ENCODE data around the gene EPHB3. TPM values are rescaled to one million over a fixed set of nuclear protein-coding genes. Genes with fewer than 3 reads are reported as not detected.

EPHB3 gene
- total and polyA plus RNA-seq, 8 donors, result 2.9 to 33.3 (median 22.7) TPM

DNA sequence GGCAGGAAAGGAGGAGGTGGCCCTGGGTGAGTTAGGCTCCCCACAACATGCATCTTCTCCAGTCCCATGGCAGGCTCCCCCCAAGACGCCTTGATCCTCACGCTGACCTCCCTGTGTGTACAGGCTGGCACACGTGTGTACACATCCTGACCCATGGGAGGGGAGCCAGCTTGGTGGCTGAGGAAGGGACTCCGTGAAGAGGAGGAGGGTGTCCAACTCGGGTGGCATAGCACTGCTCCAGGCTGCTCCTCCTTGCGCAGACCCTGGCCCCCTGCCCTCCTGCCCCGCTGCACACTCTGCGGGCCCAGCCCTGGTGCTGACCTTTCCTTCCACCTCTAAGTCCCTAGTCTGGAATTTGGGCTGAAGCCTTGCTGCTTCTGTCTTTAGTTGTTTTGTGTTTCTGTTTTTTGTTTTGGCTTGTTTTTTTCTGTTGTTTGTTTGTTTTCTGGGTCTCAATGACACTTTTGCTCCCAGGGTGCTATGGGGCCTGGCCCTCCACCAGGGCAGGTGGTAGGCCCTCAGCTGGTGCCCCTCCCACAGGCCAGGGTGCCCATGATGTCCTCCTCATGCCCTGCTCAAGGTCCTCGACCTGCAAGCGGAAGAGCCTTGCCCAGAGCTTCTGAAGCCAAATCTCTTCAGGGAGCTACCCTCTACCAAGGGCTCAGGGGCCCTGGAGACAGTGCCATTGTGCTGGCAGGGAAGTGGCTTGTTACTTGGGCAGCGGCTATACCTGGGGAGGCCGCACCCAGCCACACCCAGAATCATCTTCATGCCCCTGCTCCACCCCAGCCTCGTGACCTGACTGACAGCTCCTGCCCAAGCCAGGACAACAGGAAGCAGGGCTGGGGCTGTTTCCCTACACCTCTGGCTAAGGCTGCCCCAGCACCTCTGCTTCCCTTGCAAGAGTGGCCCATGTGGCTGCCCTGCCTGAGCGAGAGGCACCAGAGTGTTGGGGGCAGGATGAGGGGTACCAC is 5.1 kb downstream of the EPHB3 start:
- WGBS, 5 donors, result 29 to 47% (median 38%) methylated on average over 14 of the region's 14 CpGs
- H3K27ac ChIP-seq, result peak overlapping the region; percentile 84 to 90 (median 87)
- DNase-seq, result peak in 1 of 2 donors; percentile 60

DNA sequence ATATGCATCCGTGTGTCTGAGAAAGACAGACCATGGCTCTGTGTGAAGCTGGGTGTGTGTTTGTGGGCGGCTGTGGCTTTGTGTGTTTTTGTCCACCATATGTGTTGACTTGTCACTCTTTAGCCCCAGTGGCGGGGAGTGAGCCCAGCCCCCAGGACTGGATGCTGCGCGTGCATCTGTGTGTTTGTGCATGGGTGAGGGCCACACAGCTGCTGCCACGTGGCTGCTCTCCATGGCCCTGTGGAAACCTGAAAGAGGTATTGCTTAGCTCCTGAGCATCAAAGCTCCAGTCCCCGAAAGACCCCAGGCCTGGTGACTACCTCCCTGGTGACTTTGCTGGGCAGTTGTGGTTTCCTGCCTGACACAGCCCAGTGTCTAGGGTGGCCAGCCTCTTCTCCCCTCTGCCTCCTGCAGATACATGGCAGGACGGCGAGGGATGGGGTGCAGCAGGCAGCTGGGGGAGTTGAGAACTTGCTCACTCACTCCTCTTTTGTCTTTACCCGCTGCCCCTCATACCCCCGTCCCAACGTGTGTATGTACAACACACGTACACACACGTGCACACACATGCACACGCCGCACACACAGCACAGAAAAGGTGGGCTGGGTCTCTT is 6.5 kb downstream of the EPHB3 start:
- WGBS, 5 donors, result 19 to 40% (median 28%) methylated on average over 15 to 16 of the region's 16 CpGs
- H3K4me1 ChIP-seq, result peaks cover 63 to 79% (median 73%) of the 10 kb centered on the region in 4 donors
- no peaks in the 10 kb centered on the region for H3K9me3 ChIP-seq
- intact Hi-C loops (cut with DNase I; ENCODE audit: low total_unique reads), result no loop called here
- peaks cover 0 to 23% (median 6%) of the 10 kb centered on the region in 3 donors for H3K27me3 ChIP-seq
- H3K36me3 ChIP-seq, result peaks cover 0 to 12% (median 8%) of the 10 kb centered on the region in 4 donors
- TF ChIP-seq, protein P1, sequence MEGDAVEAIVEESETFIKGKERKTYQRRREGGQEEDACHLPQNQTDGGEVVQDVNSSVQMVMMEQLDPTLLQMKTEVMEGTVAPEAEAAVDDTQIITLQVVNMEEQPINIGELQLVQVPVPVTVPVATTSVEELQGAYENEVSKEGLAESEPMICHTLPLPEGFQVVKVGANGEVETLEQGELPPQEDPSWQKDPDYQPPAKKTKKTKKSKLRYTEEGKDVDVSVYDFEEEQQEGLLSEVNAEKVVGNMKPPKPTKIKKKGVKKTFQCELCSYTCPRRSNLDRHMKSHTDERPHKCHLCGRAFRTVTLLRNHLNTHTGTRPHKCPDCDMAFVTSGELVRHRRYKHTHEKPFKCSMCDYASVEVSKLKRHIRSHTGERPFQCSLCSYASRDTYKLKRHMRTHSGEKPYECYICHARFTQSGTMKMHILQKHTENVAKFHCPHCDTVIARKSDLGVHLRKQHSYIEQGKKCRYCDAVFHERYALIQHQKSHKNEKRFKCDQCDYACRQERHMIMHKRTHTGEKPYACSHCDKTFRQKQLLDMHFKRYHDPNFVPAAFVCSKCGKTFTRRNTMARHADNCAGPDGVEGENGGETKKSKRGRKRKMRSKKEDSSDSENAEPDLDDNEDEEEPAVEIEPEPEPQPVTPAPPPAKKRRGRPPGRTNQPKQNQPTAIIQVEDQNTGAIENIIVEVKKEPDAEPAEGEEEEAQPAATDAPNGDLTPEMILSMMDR (IDR thresholded peaks at IDR 0.05), result no peak
- TF ChIP-seq POLR2AphosphoS5 (IDR thresholded peaks at IDR 0.05) (no peak), POLR2A (IDR thresholded peaks at IDR 0.05) (no peak), EP300 (IDR thresholded peaks at IDR 0.05) (no peak)
- peak overlapping the region; percentile 46 to 88 (median 53) for H3K4me3 ChIP-seq
- no peak for DNase-seq
- peak overlapping the region; percentile 67 to 90 (median 81) for H3K27ac ChIP-seq

More for the DNA sequence above, 5.1 kb downstream of the EPHB3 start:
- Histone ChIP-seq H3K4me3 (peak overlapping the region in 2 of 4 donors; percentile 87 to 88), H3K9me3 (no peaks in the 10 kb centered on the region), H3K27me3 (peaks cover 0 to 34% (median 6%) of the 10 kb centered on the region in 3 donors), H3K36me3 (no peaks in the 10 kb centered on the region), H3K4me1 (peaks cover 60 to 86% (median 76%) of the 10 kb centered on the region in 4 donors)
- intact Hi-C loops (cut with DNase I; ENCODE audit: low total_unique reads), result no loop called here
- no peak for TF ChIP-seq EP300 (IDR thresholded peaks at IDR 0.05)
- TF ChIP-seq, protein P1 (IDR thresholded peaks at IDR 0.05), result no peak
- TF ChIP-seq POLR2A (IDR thresholded peaks at IDR 0.05), result no peak
- no peak for TF ChIP-seq POLR2AphosphoS5 (IDR thresholded peaks at IDR 0.05)

DNA sequence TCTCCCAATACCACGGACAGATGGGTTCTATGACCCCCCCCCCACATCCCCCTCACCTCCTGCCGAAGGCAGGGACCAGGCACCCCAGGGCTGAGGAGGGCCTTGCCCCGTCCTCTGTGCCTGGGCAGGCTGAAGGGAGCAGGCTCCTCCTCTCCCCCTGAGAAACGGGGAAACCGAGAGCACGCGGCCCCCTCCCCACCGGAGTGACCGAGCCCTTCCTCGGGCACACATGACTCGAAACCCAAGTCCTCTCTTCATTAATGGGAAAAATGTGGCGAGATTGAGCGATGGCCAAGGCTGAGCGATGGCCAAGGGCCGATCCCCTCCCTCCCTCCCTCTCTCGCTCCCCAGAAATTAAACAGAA is 7.0 kb downstream of the EPHB3 start:
- 2 to 8% (median 4%) methylated on average over 10 to 16 of the region's 16 CpGs for WGBS, 5 donors
- DNase-seq, result no peak
- intact Hi-C loops (cut with DNase I; ENCODE audit: low total_unique reads), result no loop called here
- peak overlapping the region; percentile 46 to 88 (median 53) for H3K4me3 ChIP-seq
- TF ChIP-seq, protein P1 (IDR thresholded peaks at IDR 0.05), result no peak
- TF ChIP-seq EP300 (IDR thresholded peaks at IDR 0.05) (no peak), POLR2AphosphoS5 (IDR thresholded peaks at IDR 0.05) (no peak), POLR2A (IDR thresholded peaks at IDR 0.05) (no peak)
- peaks cover 66 to 81% (median 72%) of the 10 kb centered on the region in 4 donors for H3K4me1 ChIP-seq
- H3K27ac ChIP-seq, result peak overlapping the region; percentile 67 to 90 (median 81)
- peaks cover 0 to 16% (median 13%) of the 10 kb centered on the region in 4 donors for H3K36me3 ChIP-seq
- peaks cover 0 to 23% (median 6%) of the 10 kb centered on the region in 3 donors for H3K27me3 ChIP-seq
- no peaks in the 10 kb centered on the region for H3K9me3 ChIP-seq
